Measurements from ENCODE around the gene WNK1.
"Not testable (repeated sequence)": the region's sequence is repeated elsewhere in the genome, so short reads cannot be mapped to it uniquely, and the experiment has no call there.

Gene WNK1

GRCh38 chr12:777550-778047, 25.2 kb downstream of the WNK1 start:
- no peak overlapping the region for H3K4me3 ChIP-seq (ENCODE audit: low read depth, low read length)
- no peak for TF ChIP-seq CTCF (IDR thresholded peaks at IDR 0.05; ENCODE audit: low read depth, low read length)

GRCh38 chr12:778615-779014, 26.2 kb downstream of the WNK1 start:
- no peak overlapping the region; the same call in 1 of the 2 replicates for H3K4me3 ChIP-seq (ENCODE audit: low read depth, low read length)
- TF ChIP-seq CTCF (IDR thresholded peaks at IDR 0.05; ENCODE audit: low read depth, low read length) = no peak

- H3K4me3 ChIP-seq (ENCODE audit: low read depth, low read length) = peak overlapping the region; percentile 51
- TF ChIP-seq CTCF (IDR thresholded peaks at IDR 0.05; ENCODE audit: low read depth, low read length) = no peak
These were observed 27.7 kb downstream of the WNK1 start for GRCh38 chr12:779745-780734.

- no peak for TF ChIP-seq CTCF (IDR thresholded peaks at IDR 0.05; ENCODE audit: low read depth, low read length)
- H3K4me3 ChIP-seq (ENCODE audit: low read depth, low read length) = no peak overlapping the region
These were observed 28.5 kb downstream of the WNK1 start for GRCh38 chr12:780750-781379.

GRCh38 chr12:785706-786105, 33.3 kb downstream of the WNK1 start:
- no peak for TF ChIP-seq CTCF (IDR thresholded peaks at IDR 0.05; ENCODE audit: low read depth, low read length)
- no peak overlapping the region for H3K4me3 ChIP-seq (ENCODE audit: low read depth, low read length)

GRCh38 chr12:788288-788687, 35.9 kb downstream of the WNK1 start:
- no peak for TF ChIP-seq CTCF (IDR thresholded peaks at IDR 0.05; ENCODE audit: low read depth, low read length)
- no peak overlapping the region for H3K4me3 ChIP-seq (ENCODE audit: low read depth, low read length)

GRCh38 chr12:788762-789161, 36.4 kb downstream of the WNK1 start:
- H3K4me3 ChIP-seq (ENCODE audit: low read depth, low read length) = not testable (repeated sequence)

All from WI38 (cell line).